Coronary artery (tissue), 2 donors: ENCODE data around the gene SPAG9.

Experiments used
- DNase-seq: peaks from one replicate; pipeline ENCODE4 v3.0.0-alpha.2; 2017; ENCODE audit warnings: low spot score
- H3K27ac ChIP-seq, 2 donors: fragments of 200-600 bp; sonication (generic); one replicate each; pipeline ENCODE4 v1.5.1; 2016 to 2019
- H3K4me3 ChIP-seq: fragments of 200-600 bp; sonication (generic); 2 replicates; pipeline ENCODE4 v1.5.1; 2016; ENCODE audit warnings: mild to moderate bottlenecking, moderate library complexity
- CTCF ChIP-seq: fragments of 200-600 bp; sonication (generic); IDR thresholded peaks from one replicate; pipeline ENCODE4 v1.5.1; 2019; ENCODE audit warnings: antibody characterized with exemption

Gene SPAG9

GRCh38 chr17:51035431-51035830 is 85.2 kb downstream of the SPAG9 start:
- DNase-seq = no peak
- Histone ChIP-seq H3K27ac (no peak overlapping the region), H3K4me3 (no peak overlapping the region)
- no peak for TF ChIP-seq CTCF

DNA sequence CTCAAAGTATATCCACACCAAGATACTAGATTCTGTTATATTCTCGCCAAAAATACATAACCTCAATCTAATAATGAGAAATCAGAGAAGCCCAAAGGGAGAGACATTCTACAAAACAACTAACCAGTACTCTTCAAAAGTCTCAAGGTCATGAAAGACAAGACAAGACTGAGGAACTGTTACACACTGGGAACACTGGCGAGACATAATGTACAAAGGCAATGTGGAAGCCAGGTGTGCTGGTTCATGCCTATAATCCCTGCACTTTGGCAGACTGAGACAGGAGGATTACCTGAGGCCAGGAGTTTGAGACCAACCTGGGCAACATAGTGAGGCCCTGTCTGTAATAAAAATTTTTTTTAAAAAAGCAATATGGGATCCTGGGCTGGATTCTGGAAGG is 85.9 kb downstream of the SPAG9 start:
- no peak overlapping the region for H3K27ac ChIP-seq
- no peak for TF ChIP-seq CTCF
- DNase-seq = no peak
- no peak overlapping the region for H3K4me3 ChIP-seq

GRCh38 chr17:51032850-51033249 is 87.8 kb downstream of the SPAG9 start:
- DNase-seq = no peak
- no peak for TF ChIP-seq CTCF
- Histone ChIP-seq H3K4me3 (no peak overlapping the region), H3K27ac (no peak overlapping the region)

- Histone ChIP-seq H3K4me3 (peak overlapping the region; percentile 21), H3K27ac (no peak overlapping the region)
- no peak for TF ChIP-seq CTCF
- DNase-seq = no peak
Measured at GRCh38 chr17:51029568-51030463, 90.9 kb downstream of the SPAG9 start.

- DNase-seq = no peak
- Histone ChIP-seq H3K27ac (no peak overlapping the region), H3K4me3 (peak overlapping the region; percentile 21)
- TF ChIP-seq CTCF = no peak
Measured at GRCh38 chr17:51029142-51029541, 91.5 kb downstream of the SPAG9 start.

- Histone ChIP-seq H3K4me3 (no peak overlapping the region), H3K27ac (no peak overlapping the region)
- no peak for DNase-seq
- no peak for TF ChIP-seq CTCF
Measured at GRCh38 chr17:51028176-51028863, 92.3 kb downstream of the SPAG9 start.
